ENCODE measurements around the gene STRBP.

GRCh38 chr9:123119566-123119965 lies 148.8 kb downstream of the STRBP start:
- TF ChIP-seq CTCF (conservative IDR thresholded peaks at IDR 0.05; ENCODE audit: low read depth, low read length) (no peak), POLR2A (IDR thresholded peaks at IDR 0.05; ENCODE audit: low read depth, low read length) (no peak), RAD21 (IDR thresholded peaks at IDR 0.05; ENCODE audit: low read length) (no peak), SMC3 (IDR thresholded peaks at IDR 0.05; ENCODE audit: low read depth, low read length) (no peak), CEBPB (IDR thresholded peaks at IDR 0.05; ENCODE audit: low read depth, low read length) (no peak), CHD1 (IDR thresholded peaks at IDR 0.05; ENCODE audit: low read depth, low read length) (no peak), RFX5 (IDR thresholded peaks at IDR 0.05; ENCODE audit: low read depth, low read length) (no peak), USF2 (IDR thresholded peaks at IDR 0.05; ENCODE audit: low read depth, low read length) (no peak)

Measured in IMR-90 (cell line).